ENCODE results near the gene EIF3I.
A peak's percentile ranks its signal among the peaks of the same experiment; 100 is the strongest.
"Not testable (repeated sequence)": the region's sequence is repeated elsewhere in the genome, so short reads cannot be mapped to it uniquely, and the experiment has no call there.

The EIF3I gene

DNA sequence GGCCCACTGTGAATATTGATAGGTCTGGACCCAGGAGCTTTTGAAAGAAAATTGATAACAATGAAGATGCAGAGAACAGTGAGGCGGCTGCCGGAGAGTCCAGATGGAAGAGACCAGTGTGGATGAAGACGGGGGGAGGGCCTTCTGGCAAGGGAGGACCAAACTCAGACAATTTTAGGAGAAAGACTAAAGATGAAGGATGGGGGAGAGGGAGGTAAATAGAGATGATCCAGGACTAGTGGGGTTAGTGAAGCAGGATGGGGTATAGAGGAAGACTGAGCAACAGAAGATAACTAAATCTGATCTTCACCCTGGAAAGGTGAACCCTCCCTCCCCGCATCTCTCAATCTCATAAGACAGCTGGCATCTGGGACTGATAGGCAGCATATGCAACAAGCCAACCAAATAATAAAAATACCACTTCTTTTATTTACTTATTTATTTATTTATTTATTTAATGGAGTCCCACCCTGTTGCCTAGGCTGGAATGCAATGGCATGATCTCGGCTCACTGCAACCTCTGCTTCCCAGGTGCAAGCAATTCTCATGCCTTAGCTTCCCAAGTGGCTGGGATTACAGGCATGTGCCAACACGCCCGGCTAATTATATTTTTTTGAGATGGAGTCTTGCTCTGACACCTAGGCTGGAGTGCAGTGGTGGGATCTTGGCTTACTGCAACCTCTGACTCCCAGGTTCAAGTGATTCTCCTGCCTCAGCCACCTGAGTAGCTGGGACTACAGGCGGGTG, 10.5 kb downstream of the EIF3I start:
- no peak for DNase-seq

DNA sequence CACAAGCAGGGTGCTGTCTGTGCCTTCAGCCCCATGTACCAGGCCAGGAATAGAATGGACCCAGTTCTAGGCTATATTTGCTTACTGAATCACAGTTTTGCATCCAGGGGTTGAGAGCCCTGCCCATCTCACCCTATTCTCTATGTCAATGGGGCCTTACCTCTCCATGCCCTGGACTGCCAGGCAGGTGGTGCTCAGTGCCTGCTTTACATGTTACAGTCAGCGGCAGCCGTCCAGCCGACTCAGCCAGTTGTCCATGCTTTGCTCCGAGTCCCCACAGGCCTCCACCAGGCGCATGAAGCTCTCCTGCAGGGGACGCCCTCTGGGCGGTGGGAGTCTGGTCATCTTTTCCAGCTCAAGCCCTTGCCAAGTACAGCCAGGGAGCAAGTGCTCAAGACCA, 12.6 kb downstream of the EIF3I start:
- no peak for DNase-seq

DNA sequence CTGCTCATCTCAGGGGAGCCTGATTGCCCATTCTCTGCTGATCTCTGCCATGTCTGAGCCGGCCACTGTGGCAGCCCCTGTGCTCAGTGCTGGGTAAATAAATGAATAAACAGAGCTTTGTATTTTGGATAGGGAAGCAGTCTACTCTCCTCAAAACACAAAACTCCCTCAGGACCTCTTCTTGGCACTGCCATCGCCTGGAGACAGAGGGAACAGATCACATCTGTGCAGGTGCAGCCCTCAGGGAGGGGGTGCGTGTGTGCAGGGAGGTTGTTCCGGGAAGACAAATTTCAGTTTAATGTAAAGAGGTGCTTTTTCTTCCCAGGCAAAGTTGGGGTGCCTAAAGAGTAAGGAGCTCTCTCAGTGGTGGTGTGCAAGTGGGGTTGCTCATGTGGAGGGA, 17.1 kb downstream of the EIF3I start:
- DNase-seq, result no peak

DNA sequence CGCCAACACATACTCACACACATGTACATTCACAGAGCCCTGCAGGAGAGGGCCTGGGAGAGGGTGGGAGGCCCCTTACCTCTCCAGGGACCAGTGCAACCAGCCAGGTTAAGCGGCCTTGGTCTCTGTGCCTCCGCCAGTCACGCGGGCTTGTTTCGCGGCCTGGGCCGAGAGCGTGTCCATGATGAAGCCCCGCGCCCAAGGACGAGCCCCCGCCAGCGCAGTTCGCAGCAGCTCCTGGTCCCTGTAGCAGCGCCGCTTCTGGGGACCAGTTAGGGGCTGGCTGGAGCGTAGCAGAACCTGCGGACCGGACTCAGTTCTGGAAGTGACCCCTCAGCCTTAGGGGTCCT, 17.6 kb downstream of the EIF3I start:
- no peak for DNase-seq

DNA sequence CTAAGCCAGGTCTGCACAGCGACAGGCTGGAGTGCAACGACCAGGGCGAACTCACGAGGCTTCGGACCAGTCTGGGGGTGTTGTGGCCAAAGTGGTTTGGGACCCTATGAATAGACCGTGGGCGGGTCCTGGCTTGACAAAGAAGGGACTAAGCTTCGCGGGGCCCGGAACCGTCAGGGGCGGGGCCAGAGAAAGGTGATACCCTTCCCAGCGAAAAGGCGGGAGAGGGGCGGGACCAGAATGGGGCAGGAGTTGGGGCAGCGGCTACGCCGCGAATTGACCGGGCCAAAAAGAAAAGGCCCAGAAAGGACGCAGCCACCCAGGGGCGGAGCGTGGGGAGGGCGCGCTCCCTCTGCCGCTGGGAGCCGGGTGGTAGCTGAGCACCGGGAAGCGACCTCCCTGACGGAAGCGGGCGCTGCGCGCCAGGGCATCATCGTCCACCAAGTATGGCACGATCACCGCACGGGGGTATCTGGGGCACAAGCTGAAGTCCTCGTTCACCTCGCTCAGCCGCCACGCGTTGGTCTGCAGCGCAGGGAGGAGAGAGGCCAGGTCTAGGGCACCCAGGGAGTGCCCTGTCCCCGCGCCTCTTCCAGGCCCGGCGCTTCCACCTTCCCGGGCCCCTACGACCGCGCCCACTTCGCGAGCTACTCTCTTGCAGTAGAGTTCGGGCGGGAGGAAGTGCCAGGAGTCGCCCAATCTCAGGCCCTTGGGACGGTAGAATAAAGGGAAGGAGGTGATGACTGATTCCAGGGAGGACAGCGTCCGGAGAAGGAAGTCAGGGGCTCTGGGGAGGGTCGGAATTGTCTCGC, 18.1 kb downstream of the EIF3I start:
- DNase-seq, result peak; percentile 90

DNA sequence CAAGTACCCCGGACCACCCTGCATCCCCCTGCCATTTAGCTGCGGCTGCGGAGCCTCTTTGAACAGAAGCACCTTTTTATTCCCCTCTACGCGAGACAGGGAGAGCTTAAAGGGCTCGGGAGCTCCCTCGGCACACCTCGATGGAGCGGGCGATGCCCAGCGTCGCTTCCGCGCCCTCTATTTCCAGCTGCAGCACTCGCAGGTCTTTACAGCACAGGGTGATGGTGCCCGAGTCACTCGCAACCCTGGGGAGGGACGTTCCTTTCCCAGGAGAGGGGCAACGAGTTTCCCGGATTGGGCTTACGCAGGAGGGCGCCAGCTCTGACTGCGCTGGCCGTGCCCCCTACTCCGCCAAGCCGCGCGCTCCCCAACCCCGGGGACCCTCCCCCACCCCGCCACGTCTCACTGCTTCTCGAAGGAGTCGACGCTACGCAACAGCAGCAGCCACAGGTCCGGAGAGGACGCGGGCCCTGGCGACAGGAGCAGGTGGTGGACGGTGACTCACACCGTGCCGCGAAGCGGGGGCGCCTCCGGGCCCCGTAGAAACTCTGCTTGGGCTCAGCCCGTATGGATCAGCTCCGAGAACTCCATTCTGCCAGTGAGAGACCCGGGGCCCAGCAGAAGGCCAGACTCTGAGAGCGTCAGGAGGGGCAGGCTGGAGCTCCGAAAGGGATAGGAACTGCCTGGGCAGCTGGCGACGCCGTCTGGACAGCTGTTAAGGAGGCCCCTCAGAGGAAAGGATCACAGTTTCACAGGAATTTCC, 19.0 kb downstream of the EIF3I start:
- peak; percentile 87 for DNase-seq

DNA sequence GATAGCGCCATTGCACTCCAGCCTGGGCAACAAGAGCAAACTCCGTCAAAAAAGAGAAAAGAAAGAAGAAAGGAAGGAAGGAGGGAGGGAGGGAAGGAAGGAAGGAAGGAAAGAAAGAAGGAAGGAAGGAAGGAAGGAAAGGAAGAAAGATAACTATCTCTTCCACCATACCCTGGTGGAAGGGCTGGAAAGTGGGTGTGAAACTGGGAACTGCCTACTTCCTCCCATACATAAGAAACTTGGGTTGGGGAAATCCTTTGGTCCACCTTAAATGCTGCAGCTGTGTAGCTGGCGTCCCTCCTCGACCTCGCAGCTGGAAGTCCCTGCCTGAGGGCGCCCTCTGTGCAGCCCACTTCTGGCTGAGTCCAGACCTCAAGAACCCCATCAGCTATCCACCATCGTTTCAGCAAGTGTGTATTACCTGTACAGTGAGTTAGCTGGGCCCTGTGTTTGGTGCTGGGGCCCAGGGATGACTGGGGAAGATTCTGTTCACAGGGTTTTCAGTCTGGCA, 20.2 kb downstream of the EIF3I start:
- DNase-seq, result peak; percentile 66

DNA sequence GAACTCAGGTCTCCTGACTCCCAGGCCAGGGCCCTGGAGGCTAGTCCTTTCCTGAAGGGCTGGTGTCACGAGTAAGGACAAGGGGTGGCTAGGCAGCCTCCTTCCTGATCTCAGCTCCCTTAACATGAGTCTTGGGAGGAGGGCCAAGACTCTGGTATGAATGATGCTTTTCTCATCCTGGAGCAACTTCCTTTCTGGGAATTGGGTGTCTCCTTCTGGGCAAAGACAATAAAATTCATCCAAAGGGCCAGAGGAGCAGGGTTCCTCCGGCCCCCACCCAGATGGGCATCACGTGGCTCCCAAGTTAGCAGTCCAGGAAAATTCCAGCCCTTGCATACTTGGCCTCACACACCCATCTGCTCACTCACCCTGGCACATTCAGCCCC, 24.7 kb downstream of the EIF3I start, which contains the start of gene FAM167B:
TSS of gene FAM167B (plus strand) at position 335 of the 386 bp plus-strand sequence. CDS start 200 bp downstream, outside the sequence.
- no peak for DNase-seq

DNA sequence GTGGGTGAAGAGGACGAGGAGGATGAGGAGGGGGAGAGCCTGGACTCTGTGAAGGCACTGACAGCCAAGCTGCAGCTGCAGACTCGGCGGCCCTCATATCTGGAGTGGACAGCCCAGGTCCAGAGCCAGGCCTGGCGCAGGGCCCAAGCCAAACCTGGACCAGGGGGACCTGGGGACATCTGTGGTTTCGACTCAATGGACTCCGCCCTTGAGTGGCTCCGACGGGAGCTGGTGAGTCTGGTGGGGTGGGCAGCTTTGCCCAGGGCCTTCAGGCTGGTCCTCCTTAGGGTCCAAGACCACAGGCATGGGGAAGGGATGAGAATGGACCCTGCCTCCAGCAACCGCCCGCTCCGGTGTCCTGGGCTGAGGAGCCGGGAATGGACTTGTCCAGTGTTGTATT, 25.2 kb downstream of the EIF3I start:
- no peak for DNase-seq

DNA sequence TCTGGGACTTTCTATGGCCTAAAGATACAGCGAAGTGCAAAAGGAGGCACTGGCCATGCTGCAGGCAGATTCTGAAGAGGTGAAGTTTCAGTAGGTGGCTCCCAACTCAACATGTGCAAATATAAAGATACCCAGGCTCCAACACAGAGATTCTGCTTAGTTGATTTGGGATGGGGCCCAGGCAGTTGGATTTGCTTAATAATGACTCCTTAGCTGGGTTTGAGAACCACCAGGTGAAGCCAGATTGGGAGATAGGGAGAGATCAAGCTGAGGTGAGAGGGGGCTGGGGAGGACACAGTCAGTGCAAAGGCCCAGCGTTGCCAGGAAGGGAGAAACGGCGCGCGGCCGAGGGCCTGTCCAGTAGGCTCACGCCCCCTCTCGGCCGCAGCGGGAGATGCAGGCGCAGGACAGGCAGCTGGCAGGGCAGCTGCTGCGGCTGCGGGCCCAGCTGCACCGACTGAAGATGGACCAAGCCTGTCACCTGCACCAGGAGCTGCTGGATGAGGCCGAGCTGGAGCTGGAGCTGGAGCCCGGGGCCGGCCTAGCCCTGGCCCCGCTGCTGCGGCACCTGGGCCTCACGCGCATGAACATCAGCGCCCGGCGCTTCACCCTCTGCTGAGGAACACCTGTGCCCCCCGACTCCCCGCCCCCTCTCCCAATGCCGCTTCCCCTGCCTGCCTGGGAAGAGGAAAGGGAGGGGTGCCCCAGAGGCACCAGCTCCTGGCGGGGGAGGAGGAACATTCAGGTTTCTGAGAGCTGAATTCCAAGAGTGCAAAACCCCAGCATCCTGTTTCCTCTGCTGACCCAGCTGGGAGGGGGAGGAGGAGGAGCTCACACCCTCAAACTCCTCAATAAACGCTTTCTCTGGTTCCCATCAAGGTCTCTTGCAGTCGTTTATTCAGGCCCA, 26.0 kb downstream of the EIF3I start:
- peak; percentile 87 for DNase-seq

DNA sequence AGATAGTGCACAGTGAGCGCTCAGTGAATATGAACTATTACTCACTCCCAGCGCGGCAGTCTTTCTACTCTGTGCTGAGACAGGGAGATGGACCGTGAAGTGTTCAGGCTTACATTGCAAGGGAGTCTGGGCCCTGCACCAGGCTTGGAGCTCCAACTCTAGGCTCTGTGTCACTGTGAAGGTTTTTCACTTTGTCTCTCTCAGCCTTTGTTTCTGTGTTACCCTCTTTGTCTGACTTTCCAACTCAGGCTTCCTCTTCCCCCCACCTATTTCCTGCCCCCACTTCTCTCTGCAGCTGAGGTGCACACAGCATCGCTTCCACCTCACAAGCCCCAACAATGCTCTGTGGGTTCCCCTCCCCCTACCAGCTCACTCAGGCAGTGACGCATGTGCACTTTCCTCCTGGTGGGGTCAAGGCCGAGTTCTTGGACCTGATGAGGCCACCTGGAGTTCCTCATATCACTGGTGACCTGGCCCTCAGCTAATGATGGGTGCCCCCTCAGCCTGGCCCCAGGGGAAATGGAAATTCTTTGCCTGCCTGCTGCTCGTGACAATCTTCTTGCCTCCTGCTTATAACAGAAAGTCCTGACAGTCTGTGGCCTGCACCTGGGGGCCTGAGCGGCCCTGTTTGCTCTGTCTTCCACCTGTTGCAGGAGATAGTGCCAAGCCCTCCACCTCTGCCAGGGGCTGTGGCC, 27.8 kb downstream of the EIF3I start:
- DNase-seq, result peak; percentile 68

DNA sequence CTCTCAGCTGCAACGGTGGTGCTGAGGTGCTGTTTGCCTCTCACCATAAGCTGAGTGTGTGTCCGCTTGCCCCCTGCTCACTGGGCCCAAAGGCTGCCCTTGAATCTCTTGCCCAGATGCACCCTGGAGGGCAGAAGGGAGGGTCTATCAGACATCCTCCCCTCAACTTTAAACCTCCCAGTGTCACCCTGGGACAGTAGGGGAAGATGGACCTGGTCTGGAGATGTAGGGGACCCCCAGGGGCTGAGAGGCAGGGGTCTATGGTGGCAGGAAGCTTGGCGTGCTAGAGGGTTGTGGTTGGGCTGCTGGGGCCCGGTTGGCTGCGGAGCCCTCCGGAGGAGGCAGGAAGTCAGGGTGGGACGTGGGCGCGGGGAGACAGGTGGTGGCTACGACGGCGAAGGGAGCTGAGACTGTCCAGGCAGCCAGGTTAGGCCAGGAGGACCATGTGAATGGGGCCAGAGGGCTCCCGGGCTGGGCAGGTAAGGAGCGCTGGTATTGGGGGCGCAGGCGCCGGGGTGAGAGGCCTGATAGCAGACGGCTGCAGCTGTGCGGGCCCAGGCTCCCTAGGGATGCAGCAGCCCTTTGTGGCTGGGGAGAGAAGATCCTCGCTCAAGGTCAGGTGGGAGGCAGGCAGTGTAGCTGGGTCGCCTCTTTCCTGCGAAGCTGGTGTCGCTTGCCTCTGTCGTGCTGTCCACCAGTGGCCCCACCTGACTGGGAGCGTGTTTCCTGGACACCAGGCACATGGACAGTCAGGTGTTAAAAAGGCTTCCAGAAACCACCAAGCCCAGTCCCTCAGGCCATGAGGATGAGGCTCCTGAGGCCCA, 28.9 kb downstream of the EIF3I start, which contains the start of gene LCK:
TSS of gene LCK (plus strand) at position 373 of the 824 bp plus-strand sequence. CDS start 23,065 bp downstream, outside the sequence.
- peak; percentile 12 for DNase-seq

DNA sequence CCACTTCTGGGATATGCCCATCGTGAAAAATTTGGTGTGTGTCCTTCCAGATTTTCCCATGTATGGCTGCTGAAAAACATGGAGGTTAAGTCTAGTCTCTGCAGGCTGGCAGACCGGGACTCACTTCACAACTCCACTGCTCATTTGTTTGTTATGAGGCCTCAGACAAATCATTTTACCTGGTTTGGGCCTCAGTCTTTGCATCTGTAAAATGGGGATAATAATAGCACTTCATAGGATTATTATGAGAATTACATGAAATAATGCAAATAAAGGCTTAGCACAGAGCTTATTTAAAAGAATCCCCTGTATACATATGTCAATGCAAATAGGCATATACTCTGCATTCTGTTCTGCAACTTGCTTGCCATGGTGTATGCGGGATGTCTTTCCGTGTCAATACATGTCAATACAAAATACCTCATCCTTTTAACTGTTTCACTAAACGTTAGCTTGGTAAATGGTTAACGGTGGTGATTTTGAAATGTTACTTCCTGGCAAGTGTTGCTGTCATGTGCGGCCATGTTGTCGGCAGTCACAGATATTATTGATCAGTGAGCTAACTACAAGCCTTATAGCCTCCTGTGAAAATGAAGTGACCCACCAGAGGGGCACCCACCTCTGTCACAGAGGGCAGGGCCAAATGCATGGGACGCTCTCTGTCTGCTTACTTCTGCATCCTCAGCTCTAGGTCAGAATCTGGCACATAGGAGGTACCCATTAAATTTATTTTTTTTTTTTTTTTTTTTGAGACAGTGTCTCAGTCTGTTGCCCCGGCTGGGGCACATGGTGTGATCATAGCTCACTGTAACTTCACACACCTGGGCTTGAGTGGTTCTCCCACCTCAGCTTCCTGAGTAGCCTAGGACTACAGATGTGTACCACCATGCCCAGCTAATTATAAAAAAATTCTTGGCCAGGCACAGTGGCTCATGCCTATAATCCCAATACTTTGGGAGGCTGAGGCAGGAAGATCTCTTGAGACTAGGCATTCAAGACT, 33.2 kb downstream of the EIF3I start:
- DNase-seq, result no peak

DNA sequence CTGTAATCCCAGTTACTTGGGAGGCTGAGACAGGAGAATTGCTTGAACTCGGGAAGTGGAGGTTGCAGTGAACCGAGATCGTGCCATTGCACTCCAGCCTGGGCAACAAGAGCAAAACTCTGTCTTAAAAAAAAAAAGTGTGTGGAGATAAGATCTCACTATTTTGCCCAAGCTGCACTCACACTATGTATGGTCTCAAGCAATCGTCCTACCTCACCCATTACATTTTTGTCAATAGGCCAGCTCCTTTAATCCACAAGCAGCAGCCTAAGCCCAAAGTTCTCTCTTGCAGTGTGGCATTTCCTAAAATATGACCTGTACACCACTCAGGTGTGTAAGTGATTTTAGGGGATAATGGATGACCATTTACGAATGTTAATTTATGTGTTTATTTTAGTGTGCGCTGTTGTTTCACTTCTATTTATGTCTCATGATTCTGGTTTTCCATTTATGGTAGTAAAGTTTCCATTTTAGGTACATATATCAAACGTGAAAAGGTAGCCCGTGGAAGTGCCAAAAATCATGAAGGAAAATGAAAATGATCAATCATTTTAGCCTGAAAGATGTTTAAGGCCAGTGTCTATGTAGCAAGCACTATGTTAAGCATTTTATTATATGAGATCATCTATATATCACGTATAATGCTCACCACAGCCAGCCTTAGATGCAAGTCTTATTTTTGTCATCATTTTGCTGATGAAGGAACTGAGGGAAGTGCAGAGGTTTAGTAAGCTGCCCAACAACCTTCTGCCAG, 34.4 kb downstream of the EIF3I start:
- no peak for DNase-seq

DNA sequence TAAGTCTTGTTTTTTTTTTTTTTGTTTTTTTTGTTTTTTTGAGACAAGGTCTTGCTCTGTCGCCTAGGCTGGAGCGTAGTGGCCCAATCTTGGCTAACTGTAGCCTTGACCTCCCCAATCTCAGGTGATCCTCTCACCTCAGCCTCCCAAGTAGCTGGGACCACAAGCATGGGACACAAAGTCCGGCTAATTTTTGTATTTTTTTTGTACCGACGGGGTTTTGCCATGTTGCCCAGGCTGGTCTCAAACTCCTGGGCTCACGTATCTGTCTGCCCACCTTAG, 35.0 kb downstream of the EIF3I start:
- no peak for DNase-seq

DNA sequence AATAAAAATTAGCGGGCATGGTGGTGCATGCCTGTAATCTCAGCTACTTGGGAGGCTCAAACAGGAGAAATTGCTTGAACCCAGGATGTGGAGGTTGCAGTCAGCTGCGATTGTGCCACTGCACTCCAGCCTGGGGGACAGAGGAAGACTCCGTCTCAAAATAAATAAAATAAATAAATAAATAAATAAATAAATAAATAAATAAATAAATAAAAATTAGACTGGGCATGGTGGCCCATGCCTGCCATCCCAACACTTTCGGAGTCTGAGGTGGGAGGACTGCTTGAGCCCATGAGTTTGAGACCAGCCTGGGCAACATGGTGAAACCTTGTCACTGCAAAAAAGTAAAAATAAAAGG, 41.0 kb downstream of the EIF3I start:
- DNase-seq, result not testable (repeated sequence)

DNA sequence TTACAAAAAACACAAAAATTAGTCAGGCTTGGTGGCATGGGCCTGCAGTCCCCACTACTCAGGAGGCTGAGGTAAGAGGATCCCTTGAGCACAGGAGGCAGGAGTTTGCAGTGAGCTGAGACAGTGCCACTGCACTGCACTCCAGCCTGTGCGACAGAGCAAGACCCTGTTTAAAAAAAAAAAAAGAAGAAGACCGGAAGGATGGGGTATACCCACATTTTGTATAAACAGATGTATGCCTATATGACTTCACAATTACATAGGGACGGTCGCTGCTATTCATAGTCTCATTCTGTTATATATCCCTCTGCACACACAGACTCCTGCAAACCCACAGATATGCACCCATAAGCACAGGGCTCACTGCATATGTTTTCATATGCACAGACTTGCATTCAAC, 41.5 kb downstream of the EIF3I start:
- no peak for DNase-seq

DNA sequence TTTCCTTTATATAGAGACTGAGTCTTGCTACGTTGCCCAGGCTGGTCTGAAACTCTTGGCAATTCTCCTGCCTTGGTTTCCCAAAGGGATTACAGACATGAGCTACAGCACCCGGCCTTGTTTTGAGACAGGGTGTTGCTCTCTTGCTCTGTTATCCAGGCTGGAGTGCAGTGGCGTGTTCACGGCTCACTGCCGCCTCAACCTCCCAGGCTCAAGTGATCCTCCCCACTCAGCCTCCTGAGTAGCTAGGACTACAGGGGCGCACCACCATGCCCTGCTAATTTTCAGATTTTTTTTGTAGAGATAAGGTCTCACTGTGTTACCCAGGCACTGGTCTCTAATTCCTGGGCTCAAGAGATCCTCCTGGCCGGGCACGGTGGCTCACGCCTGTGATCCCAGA, 43.6 kb downstream of the EIF3I start:
- no peak for DNase-seq

Measured in retina (tissue), 1 donor.